GM18870 (cell line): Measurements from ENCODE around the gene ZSWIM4.

Source experiments
- ATAC-seq: cut with Tn5 transposase; IDR thresholded peaks from one replicate; pipeline ENCODE4 v1.9.1; 2021; ENCODE audit warnings: moderate library complexity; ENCODE audit not compliant: unreplicated experiment

ZSWIM4 gene

DNA sequence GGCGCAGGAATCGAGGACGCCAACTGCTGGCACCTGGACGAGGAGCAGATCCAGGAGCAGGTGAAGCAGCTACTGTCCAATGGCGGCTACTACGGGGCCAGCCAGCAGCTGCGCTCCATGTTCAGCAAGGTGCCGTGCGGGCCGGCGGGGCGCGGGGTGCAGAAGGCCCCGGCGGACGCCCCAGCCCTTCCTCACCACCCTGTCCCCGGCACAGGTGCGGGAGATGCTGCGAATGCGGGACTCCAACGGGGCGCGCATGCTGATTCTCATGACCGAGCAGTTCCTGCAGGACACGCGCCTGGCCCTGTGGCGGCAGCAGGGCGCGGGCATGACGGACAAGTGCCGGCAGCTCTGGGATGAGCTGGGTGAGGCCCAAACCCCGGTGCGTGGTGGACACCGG lies 13.6 kb downstream of the ZSWIM4 start:
- ATAC-seq: no peak

DNA sequence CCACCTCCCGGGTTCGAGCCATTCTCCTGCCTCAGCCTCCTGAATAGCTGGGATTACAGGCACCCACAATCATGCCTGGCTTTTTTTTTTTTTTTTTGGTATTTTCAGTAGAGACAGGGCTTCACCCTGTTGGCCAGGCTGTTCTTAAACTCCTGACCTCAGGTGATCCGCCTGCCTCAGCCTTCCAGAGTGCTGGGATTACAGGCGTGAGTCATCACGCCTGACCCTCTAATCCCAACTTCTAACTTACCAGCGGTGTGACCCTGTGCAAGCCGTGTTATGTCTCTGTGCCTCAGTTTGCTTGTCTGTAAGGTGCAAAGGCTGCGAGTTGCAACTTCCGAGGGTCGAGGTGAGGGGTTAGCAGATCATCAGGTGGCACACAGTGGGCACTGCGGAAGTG lies 17.3 kb downstream of the ZSWIM4 start:
- no peak for ATAC-seq

DNA sequence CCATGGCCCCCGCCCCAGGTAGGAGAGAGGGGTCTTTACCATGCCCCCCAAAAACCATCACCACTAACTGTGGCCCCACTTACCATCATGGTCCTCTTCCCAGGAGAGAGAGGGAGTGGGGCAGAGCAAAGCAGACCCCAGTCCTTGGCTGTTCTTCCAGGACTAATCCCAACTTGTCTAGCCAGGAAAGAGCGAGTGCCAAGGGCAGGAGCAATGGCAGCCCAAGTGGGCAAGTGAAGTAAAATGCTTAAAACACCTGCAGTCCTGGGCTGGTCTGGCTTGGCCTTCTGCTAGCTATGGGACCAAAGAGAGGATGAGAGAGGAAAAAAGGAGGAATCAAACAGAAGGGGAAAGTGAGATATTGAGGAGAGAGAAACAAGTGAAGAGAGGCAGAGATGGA lies 17.9 kb downstream of the ZSWIM4 start:
- ATAC-seq: no peak

DNA sequence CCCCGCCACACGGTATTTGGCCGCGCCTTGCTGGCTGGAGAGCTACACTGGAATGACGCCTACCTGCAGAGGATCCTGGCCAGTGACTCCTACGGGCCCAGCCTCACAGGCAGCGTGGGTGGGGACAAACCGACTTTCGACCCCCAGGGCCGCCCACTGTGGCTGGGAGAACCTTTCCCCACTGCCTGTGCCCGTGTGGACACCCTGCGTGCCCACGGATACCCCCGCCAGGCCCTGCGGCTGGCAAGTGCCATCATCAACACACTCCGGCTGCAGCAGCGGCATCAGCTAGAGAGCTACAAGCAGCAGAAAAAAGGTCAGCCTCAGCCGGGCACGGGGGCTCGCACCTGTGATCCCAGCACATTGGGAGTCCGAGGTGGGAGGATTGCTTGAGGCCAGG lies 19.3 kb downstream of the ZSWIM4 start:
- ATAC-seq: no peak

DNA sequence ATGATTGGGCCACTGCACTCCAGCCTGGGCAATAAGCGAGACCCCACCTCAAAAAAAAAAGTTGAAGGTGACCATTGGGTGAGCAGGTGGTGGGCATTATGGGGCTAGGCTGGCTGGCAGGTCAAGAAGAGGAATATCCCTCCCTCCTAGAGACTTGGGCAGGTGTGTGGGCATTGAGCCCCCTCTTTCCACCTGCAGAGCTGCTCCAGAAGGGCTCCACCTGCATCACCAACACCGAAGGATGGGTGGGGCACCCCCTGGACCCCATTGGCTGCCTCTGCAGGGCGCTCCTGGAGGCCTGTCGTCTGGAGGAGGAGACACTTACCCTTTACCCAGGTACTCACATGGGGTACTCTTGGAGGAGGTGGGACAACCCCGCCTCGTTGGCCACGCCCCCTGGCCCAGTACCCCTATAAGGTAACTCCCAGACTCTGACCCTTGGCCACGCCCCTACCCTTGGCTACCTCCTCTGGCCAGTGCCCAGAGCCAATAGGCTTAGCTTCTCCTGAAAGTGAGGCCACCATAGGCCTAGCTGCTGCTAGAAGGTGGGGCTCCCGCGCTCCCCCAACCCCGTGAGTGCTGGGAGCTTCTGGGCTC lies 21.9 kb downstream of the ZSWIM4 start:
- ATAC-seq: no peak

DNA sequence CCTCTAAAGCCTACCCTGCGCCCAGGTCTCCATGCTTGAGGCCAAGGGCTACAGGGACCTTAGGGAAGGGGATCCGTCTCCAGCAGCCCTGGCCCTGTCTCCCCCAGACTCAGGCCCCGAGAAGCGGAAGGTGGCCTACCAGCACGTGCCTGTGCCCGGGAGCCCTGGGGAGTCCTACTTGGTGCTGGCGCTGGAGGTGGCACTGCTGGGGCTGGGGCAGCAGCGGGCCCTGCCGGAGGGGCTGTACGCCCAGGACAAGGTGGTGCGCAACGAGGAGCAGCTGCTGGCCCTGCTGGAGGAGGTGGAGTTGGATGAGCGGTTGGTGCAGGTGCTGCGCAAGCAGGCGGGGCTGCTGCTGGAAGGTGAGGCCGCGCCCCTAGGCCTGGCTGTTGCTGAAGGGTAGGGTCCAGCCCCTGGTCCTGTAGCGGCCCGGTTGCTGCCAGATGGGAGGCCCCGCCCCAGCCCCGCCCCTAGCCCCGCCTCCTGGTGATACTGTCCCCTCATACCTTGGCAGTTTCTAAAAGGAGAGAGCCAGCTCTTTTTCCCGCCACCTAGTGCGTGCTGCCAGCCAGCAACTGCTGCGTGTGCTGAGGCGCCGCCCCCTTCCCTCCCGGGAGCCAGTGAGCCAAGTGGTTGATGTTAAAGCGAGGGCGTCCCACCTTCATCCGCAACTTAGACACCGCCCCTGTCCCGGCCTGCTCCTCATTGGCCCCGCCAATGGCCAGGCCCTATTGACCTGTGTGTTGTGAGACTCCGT lies 22.6 kb downstream of the ZSWIM4 start:
- ATAC-seq: no peak

DNA sequence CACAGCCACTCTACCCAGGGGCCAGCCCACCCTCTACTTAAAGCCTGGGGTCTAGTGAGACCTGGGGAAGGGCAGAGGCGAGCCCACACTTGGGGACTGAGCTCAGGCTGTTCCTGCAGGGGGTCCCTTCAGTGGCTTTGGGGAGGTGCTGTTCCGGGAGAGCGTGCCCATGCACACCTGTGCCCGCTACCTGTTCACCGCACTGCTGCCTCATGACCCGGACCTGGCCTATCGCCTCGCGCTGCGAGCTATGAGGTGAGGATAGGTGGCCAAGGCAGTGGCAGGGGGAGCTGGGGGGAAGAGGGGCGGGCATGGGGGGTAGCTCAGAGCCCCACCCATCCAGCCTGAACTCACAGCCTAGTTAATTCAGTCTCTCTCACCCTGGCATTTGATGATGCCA lies 24.0 kb downstream of the ZSWIM4 start:
- ATAC-seq: no peak

DNA sequence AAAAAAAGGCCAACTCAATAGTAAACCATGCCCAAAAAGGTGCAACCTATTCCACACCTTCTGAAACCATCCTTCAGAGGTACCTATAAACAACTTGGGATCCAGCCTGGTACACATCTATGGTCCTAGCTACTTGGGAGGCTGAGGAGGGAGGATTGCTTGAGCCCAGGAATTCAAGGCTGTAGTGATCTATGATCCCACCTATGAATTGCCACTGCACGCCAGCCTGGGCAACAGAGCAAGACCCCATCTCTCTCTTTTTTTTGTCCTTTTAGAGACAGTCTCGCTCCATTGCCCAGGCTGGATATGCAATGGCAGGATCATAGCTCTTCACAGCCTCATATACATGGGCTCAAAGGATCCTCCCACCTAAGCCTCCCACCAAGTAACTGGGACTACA lies 26.0 kb downstream of the ZSWIM4 start:
- no peak for ATAC-seq

DNA sequence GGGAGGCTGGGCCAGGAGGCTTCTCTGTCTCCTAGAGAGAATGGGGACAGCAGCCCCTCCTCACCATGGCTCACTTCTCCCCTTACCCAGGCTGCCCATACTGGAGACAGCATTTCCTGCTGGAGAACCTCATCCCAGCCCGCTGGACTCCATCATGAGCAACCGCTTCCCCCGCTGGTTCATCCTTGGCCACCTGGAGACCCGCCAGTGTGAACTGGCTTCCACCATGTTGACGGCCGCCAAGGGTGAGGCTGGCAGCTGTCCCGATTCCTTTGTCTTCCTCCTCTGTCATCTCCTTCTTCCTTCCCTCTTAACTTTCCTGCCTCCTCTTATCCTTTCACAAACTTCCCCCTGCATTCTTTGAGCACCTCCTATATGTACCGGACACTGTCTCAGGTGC lies 28.0 kb downstream of the ZSWIM4 start:
- ATAC-seq: no peak

DNA sequence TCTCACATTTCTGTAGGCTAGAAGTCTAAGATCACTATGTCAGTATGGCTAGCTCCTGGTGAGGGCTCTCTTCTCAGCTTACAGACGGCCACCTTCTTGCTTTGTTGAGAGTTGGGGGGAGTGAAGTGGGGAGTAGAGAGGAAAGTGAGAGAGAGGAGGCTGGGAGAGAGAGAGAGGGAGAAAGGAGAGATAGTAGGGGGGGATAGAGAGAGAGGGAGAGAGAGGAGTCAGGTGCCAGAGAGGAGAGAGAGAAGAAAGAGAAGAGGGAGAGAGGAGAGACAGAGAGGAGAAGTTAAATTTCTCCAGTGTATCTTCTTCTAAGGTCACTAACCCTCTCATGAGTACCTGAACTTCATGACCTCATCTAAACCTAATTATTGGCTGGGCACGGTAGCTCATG lies 28.7 kb downstream of the ZSWIM4 start:
- no peak for ATAC-seq

DNA sequence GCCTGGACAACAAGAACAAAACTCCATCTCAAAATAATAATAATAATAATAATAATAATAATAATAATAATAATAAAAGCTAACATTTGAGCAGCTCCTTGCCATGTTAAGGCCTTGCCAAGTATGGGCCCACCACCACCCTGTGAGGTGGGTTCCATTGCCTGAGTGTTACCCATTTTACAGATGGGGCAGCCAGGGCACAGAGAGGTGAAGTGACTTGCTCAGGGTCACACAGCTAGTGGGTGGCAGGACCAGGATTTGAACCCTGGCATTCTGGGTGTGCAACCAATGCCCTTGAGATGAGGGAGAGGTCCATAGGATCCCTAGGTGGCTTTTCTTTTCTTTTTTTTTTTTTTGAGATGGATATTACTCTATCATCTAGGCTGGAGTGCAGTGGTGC lies 29.5 kb downstream of the ZSWIM4 start:
- ATAC-seq: no peak

DNA sequence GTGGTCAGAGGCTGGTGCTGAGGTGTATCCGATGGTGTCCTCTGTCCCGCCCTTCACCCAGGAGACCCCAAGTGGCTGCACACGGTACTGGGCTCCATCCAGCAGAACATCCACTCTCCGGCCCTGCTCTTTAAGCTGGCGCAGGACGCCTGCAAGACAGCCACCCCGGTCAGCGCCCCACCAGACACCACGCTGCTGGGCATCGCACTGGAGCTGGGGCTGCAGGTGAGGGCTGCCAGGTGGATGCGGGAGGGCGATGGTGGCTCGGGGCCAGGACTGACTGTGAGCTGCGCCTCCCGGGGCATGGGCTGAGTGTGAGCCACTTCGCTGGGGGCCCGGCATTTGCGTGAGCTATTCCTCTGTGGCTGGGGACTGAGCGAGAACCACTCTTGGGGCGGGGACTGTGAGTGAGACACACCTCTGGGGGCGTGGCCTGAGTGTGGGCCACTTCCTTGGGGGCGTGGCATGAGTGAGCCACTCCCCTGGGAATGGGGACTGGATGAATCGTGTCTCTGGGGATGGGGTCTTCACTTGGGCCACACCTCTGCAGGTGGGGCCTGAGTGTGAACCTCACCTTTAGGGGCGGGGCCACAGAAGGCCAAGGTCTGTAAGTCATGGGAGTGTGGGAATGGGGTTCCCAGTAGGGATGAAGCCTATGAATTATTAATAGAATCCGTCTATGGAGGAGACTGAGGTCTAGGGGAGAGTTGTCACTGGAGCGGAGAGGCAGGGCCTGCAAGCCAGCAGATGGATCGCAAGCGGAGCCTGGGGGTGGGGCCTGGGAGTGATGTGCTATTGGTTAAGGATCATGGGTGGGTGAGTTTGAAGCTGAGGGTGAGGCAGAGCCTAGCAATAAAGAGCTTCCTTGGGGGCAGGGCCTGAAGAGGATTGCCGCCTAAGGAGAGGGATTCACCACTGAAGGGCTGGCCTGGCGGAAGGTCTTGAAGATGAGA lies 30.5 kb downstream of the ZSWIM4 start:
- no peak for ATAC-seq

DNA sequence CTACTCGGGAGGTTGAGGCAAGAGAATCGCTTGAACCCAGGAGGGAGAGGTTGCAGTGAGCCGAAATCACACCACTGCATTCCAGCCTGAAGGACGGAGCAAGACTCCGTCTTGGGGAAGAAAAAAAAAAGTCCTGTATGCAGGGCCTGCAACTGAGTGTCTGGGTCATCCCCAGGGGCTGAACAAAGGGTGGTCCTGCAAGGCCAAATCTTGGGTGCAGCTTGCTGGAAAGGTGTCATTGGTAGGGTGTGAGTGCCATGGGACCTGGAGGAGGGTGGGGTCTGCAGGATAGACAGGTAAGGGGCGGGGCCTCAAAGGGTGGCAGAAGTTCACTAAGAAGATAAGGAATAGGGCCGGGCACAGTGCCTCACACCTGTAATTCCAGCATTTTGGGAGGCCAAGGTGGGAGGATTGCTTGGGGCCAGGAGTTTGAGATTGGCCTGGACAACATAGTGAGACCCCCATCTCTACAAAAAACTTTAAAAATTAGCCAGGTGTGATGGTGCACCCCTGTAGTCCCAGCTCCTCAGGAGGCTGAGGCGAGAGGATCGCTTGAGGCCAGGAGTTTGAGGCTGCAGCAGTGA lies 31.5 kb downstream of the ZSWIM4 start:
- no peak for ATAC-seq

DNA sequence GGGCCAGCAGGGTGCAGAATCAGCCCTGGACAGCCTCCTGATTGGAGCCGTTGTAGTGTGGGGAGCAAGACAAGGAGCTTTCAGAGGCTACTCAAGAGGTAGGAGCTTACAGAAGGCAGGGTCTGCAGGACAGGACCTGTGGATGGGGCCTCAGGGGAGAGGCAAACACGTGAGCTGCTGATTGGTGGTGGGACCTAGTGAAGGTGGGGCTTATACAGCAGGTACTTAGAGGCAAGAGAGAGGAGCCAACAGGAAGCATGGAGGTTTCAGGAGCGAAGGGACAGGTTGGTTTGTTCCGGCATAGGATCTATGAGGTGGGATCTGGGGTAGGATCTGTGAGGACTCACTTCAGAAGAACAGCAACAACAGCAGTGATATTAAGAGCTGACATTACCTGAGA lies 32.4 kb downstream of the ZSWIM4 start:
- ATAC-seq: no peak

DNA sequence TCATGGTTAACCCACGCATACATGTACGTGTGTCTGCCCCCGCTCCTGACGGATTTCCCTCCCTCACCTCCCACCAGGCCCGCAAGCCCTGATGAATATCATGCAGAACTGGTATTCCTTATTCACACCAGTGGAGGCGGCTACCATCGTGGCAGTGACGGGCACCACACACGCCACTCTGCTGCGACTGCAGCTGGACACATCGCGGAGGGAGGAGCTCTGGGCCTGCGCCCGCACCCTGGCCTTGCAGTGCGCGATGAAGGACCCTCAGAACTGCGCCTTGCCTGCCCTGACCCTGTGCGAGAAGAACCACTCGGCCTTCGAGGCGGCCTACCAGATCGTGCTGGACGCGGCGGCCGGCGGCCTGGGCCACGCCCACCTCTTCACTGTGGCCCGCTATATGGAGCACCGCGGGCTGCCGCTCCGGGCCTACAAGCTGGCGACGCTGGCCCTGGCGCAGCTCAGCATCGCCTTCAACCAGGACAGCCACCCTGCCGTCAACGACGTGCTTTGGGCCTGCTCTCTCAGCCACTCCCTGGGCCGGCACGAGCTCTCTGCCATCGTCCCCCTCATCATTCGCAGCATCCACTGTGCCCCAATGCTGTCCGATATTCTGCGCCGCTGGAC lies 35.0 kb downstream of the ZSWIM4 start:
- ATAC-seq: no peak

DNA sequence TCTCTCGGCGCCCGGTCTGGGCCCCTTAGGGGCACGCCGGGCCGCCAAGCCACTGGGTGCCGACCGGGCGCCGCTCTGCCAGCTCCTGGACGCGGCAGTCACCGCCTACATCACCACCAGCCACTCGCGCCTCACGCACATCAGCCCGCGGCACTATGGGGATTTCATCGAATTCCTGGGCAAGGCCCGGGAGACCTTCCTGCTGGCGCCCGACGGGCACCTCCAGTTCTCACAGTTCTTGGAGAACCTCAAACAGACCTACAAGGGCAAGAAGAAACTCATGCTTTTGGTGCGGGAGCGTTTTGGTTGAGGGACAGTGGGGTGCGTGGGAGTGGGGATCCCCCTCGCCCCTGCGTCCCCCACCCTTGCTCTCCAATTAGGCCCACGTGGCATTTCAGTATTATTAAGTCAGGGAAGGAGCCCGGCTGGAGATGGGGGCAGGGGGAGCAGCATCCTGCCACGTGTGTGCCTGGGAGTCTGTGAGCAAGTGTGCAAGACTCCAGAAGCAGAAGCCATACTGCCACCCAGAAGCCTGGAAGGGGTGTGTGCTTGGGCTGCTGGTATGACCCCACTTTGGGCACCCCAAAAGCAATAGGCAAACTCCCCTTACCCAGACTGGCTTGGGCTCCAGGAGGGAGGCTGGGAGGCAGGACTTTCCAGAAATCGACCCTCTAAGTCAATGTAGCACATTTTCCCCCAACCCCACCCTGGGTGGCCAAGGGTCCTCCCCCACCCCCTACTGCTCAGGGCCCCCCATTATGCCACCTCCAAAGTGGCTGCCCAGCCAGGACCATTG lies 35.7 kb downstream of the ZSWIM4 start:
- ATAC-seq: no peak

DNA sequence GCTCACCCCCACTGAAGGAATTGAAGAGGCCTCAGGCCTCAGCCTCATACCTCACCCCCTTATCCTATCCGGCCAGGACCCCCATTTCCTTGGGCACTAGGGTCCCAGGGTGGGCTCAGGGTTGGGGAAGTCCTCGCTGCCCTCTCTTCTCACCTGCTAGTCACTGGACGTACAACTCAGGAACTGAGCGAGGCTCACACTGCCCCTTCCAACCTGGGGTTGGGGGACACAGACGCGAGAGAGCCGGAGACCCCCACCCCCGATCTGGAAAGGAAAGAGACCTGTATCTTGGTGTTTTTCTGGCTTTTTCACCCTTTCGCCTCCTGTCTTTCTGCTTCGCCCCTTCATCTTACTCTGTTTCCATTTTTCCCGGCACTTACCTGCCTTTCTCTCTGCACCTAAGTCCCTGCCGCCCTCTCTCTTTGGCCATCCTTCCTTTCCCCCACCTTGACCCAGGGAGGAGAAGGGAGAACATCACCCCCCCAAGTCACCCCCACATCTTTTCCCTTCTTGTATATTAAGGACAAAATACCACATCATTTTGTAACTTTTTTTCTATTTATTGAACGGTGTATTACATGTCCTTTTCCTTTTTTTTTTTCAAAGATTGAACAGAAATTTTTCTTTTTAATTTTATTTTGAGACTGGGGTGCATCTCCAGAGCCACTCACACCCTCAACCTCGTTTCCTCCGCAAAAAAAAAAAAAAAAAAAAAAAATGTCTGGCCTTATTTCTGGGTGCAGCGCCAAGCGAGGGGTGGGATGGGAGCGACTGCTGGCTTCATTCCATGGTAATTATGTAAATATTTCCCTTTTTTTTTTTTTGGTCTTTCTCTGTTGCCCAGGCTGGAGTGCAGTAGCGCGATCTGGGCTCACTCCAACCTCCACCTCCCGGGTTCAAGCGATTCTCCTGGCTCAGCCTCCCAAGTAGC lies 36.6 kb downstream of the ZSWIM4 start:
- ATAC-seq: no peak

DNA sequence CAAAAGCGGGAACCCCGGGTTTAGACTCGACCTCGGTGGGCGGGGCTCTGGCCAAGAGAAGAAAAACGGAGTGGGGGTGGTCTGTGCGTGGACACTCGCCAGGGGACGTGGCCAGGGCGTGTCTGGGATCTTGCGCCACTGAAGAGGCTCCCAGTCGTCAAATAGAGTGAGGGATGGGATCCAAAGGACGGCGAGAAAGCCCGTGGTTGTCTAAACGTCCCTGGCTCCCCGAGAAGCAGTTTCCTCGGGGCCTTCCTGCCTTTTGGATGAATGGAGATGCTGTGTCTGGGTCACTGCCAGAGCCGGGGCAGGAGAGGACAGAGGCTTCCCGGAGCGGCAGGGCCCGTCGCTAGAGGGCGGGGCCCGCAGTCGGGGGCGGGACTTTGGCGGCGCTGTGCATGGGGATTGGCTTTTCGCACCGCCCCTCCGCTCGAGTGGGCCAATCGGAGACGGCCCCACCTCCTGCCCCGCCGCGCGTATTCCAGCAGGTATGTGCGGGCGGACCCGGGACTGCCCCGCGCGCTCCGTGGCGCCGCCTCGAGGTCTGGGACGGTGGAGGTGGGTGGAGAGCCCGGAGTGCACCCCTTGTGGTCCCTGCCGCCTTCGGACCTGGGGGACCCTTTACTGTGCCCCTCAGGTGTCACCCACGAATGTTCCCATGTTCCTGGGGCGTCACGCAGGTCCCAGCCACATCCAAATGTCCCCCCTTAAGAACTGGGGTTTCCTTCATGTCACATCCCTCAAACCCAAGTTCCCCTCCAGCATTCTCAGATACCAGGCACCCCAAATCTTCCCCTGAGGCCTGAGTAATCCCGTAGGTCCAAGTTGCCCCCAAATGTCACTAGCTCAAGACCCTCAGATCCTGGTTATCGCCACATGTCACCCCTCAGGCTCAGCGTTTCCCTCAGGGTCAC lies 38.3 kb downstream of the ZSWIM4 start:
- ATAC-seq: no peak
